GM12878 (cell line): Measurements from ENCODE around the gene SOX2. TPM values are rescaled to one million over a fixed set of nuclear protein-coding genes. Genes with fewer than 3 reads are reported as not detected.

Experiments
- ATAC-seq: fragments of 200-7000 bp; cut with Tn5 transposase; 3 replicates; pipeline ENCODE4 v1.9.1; 2020; ENCODE audit warnings: mild to moderate bottlenecking, moderate library complexity
- BruUV-seq: library from RNA; stranded (reverse); fragments of 400-500 nt; replicated peaks from 2 replicates; lab custom pipeline; 2021; lab: Mats Ljungman, UMichigan
- CTCF ChIA-PET: fragments of 300-600 bp; sonication (Branson Sonifier 250); formaldehyde crosslinking; extraction: SDS; loops from one replicate; lab custom pipeline; 2021; ENCODE audit warnings: inconsistent platforms; lab: Yijun Ruan, JAX
- POLR2A ChIA-PET: fragments of 350-600 bp; formaldehyde crosslinking; extraction: SDS; loops from one replicate; lab custom pipeline; 2021; ENCODE audit warnings: inconsistent platforms; lab: Charles Lee
- RAD21 ChIA-PET: fragments of 300-600 bp; sonication (Branson Sonifier 250); formaldehyde crosslinking; loops from one replicate; lab custom pipeline; 2023; ENCODE audit warnings: antibody characterized with exemption; ENCODE audit not compliant: unreplicated experiment; lab: Charles Lee
- SMC1A ChIA-PET: fragments of 300-600 bp; sonication (Branson Sonifier 250); formaldehyde crosslinking; loops from one replicate; lab custom pipeline; 2023; ENCODE audit not compliant: unreplicated experiment, uncharacterized antibody; lab: Charles Lee
- DNase-seq: peaks from one replicate; pipeline ENCODE4 v3.0.0-alpha.2; 2011; ENCODE audit warnings: low read depth, low spot score
- FAIRE-seq: peaks from 3 replicates; lab custom pipeline; 2011; peaks lifted over from hg19 to GRCh38; lab: Jason Lieb, UNC
- H2AFZ ChIP-seq: 2 replicates; pipeline ENCODE4 v1.6.0; 2011; ENCODE audit warnings: low read depth, low read length, control low read depth; ENCODE audit not compliant: control insufficient read depth
- H3K27ac ChIP-seq: 2 replicates; pipeline ENCODE4 v1.5.1; 2011; ENCODE audit warnings: control low read depth; ENCODE audit not compliant: control insufficient read depth, insufficient read depth
- H3K27me3 ChIP-seq, 2 experiments: replicated peaks in 1 of 2; 2 replicates each; pipeline versions ENCODE4 v1.6.0 to v1.6.1; 2011; ENCODE audit warnings: low read length in 1 of 2; ENCODE audit not compliant: control insufficient read depth in 2 of 2, insufficient read depth in 2 of 2
- H3K36me3 ChIP-seq, 2 experiments: 2 replicates each; pipeline ENCODE4 v1.5.1; 2011; ENCODE audit warnings: low read length in 1 of 2; ENCODE audit not compliant: control insufficient read depth in 2 of 2, insufficient read depth in 2 of 2
- H3K4me1 ChIP-seq: 2 replicates; pipeline ENCODE4 v1.6.1; 2011; ENCODE audit warnings: mild to moderate bottlenecking, low read length, moderate library complexity, mixed read lengths; ENCODE audit not compliant: control insufficient read depth, insufficient read depth
- H3K4me2 ChIP-seq: 2 replicates; pipeline ENCODE4 v1.6.0; 2011; ENCODE audit warnings: control low read depth; ENCODE audit not compliant: control insufficient read depth, insufficient read depth
- H3K4me3 ChIP-seq: fragments of 200-600 bp; sonication (generic); 2 replicates; pipeline ENCODE4 v1.5.1; 2016
- H3K79me2 ChIP-seq: 2 replicates; pipeline ENCODE4 v1.6.0; 2011; ENCODE audit warnings: low read length; ENCODE audit not compliant: control insufficient read depth, insufficient read depth
- H3K9ac ChIP-seq: 2 replicates; pipeline ENCODE4 v1.8.0; 2011; ENCODE audit warnings: low read length, control low read depth, mixed read lengths; ENCODE audit not compliant: control insufficient read depth, insufficient read depth
- H3K9me3 ChIP-seq: replicated peaks from 3 replicates; pipeline ENCODE4 v1.5.1; 2011; ENCODE audit warnings: mild to moderate bottlenecking, low read length; ENCODE audit not compliant: control insufficient read depth, insufficient read depth
- H4K20me1 ChIP-seq: 2 replicates; pipeline ENCODE4 v1.6.0; 2011; ENCODE audit not compliant: control insufficient read depth, insufficient read depth
- BHLHE40 ChIP-seq, 2 experiments: fragments of 450-650 bp in 1 of 2; IDR thresholded peaks; 2 replicates each; pipeline ENCODE4 v1.6.1; 2011 to 2017; ENCODE audit warnings: low read depth in 2 of 2, borderline replicate concordance in 1 of 2, improper control_type of control experiment in 1 of 2, low read length in 1 of 2, mild to moderate bottlenecking in 1 of 2
- CREB1 ChIP-seq: IDR thresholded peaks from 2 replicates; pipeline ENCODE4 v1.6.1; 2012; ENCODE audit warnings: low read depth, mild to moderate bottlenecking, inconsistent platforms
- EED ChIP-seq: sonication (generic); IDR thresholded peaks from 2 replicates; pipeline ENCODE4 v1.6.1; 2016; ENCODE audit warnings: antibody characterized with exemption, low read depth
- MEF2A ChIP-seq: IDR thresholded peaks from 2 replicates; pipeline ENCODE4 v1.6.1; 2011; ENCODE audit warnings: low read depth, mild to moderate bottlenecking, low read length, moderate library complexity; ENCODE audit not compliant: insufficient read depth
- MEF2B ChIP-seq: fragments of 450-650 bp; IDR thresholded peaks from 2 replicates; pipeline ENCODE4 v1.6.1; 2018; ENCODE audit warnings: mild to moderate bottlenecking, moderate library complexity; ENCODE audit not compliant: partially characterized antibody, poor library complexity, severe bottlenecking
- NR2C1 ChIP-seq: fragments of 450-650 bp; IDR thresholded peaks from 2 replicates; pipeline ENCODE4 v1.6.1; 2017; ENCODE audit warnings: antibody characterized with exemption, mild to moderate bottlenecking, moderate library complexity
- NRF1 ChIP-seq: conservative IDR thresholded peaks from 2 replicates; pipeline ENCODE4 v1.6.1; 2011; ENCODE audit warnings: mild to moderate bottlenecking, low read depth, low read length, improper control_type of control experiment
- SMAD1 ChIP-seq: fragments of 450-650 bp; IDR thresholded peaks from 2 replicates; pipeline ENCODE4 v1.6.1; 2018; ENCODE audit warnings: mild to moderate bottlenecking, low read depth; ENCODE audit not compliant: partially characterized antibody
- SP1 ChIP-seq: IDR thresholded peaks from one replicate; pipeline ENCODE4 v1.6.1; 2011; ENCODE audit warnings: low read depth, low read length
- SPI1 ChIP-seq: IDR thresholded peaks from 2 replicates; pipeline ENCODE4 v1.6.1; 2011; ENCODE audit warnings: low read depth, mild to moderate bottlenecking, low read length, moderate library complexity, borderline replicate concordance; ENCODE audit not compliant: insufficient read depth
- SUZ12 ChIP-seq: fragments of 200-600 bp; sonication (generic); IDR thresholded peaks from one replicate; pipeline ENCODE4 v1.6.1; 2018; ENCODE audit warnings: antibody characterized with exemption, mild to moderate bottlenecking; ENCODE audit not compliant: unreplicated experiment
- TBL1XR1 ChIP-seq: IDR thresholded peaks from 2 replicates; pipeline ENCODE4 v1.6.1; 2012; ENCODE audit warnings: low read depth, low read length, improper control_type of control experiment
- TCF7 ChIP-seq: IDR thresholded peaks from 2 replicates; pipeline ENCODE4 v1.6.1; 2014; ENCODE audit warnings: antibody characterized with exemption, borderline replicate concordance
- WGBS: methylation state at CpG from one replicate; pipeline ENCODE4 v1.1.6; 2016; ENCODE audit warnings: low lambda C conversion rate; ENCODE audit not compliant: insufficient replicate concordance, insufficient coverage; ENCODE audit errors: missing lambda C conversion rate; 5-methylcytosine and 5-hydroxymethylcytosine counted together
- in situ Hi-C: fragments of 300-500 bp; cut with MboI; formaldehyde crosslinking; loops from 9 replicates; pipeline ENCODE4 v1.14.3; 2018; ENCODE audit warnings: mixed read lengths
- intact Hi-C: fragments of 100-400 bp; cut with micrococcal nuclease; formaldehyde crosslinking; loops from one replicate; pipeline ENCODE4 v1.14.2; 2022; ENCODE audit not compliant: unreplicated experiment
- polyA plus RNA-seq, 11 experiments: library from polyadenylated mRNA; depleted of rRNA in 4 of 11; unstranded in 6 of 11; stranded (reverse) in 5 of 11; fragments of >200 nt; fragmentation: Nextera tagmentation in 4 of 11; fragmentation: Illumina TruSeq in 1 of 11; extraction: Ambion mirVana in 4 of 11; extraction: Trizol in 1 of 11; gene quantifications; 1 replicate in 1 of 11; 2 replicates in 10 of 11; pipeline versions ENCODE4 v1.2.1 to v1.2.3, GENCODE V29; 2011 to 2016; ENCODE audit warnings: inconsistent platforms in 2 of 11, missing spikeins in 2 of 11, low read depth in 1 of 11
- total RNA-seq, 4 experiments: library from RNA; depleted of rRNA in 3 of 4; stranded (reverse); fragments of >200 nt in 3 of 4; fragmentation: Illumina TruSeq in 1 of 4; extraction: Trizol in 1 of 4; gene quantifications; 2 replicates each; pipeline versions ENCODE4 v1.2.1 to v1.2.3, GENCODE V29; 2013 to 2021
- TF ChIP-seq, protein P1 (sequence below): fragments of 450-650 bp; IDR thresholded peaks from 2 replicates; pipeline ENCODE4 v1.6.1; 2014; ENCODE audit warnings: mild to moderate bottlenecking
- TF ChIP-seq, protein P2 (sequence below): IDR thresholded peaks from 2 replicates; pipeline ENCODE4 v1.6.1; 2012; ENCODE audit warnings: low read length, inconsistent platforms

The SOX2 gene
- total and polyA plus RNA-seq, 10 of the 15 experiments (the other 5 are each of a cell fraction or from before 2014, with no cell fraction given), result 0.06 to 0.10 (median 0.07) TPM; not detected in 6

DNA sequence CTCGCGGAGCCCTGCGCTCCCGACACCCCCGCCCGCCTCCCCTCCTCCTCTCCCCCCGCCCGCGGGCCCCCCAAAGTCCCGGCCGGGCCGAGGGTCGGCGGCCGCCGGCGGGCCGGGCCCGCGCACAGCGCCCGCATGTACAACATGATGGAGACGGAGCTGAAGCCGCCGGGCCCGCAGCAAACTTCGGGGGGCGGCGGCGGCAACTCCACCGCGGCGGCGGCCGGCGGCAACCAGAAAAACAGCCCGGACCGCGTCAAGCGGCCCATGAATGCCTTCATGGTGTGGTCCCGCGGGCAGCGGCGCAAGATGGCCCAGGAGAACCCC lies 464 bp downstream of the SOX2 start:
- Histone ChIP-seq H3K36me3 (no peaks in the 10 kb centered on the region), H4K20me1 (no peaks in the 10 kb centered on the region), H3K79me2 (no peaks in the 10 kb centered on the region), H3K9ac (no peak overlapping the region), H3K4me1 (no peaks in the 10 kb centered on the region), H3K27me3 (peaks cover 5 to 28% of the 10 kb centered on the region in 2 experiments), H3K27ac (no peak overlapping the region), H3K4me2 (no peak overlapping the region), H3K4me3 (no peak overlapping the region; the same call in 1 of the 2 replicates), H3K9me3 (no peaks in the 10 kb centered on the region; the same call in 2 of the 3 replicates), H2AFZ (no peak overlapping the region)
- DNase-seq (no peak), ATAC-seq (no peak), FAIRE-seq (no peak)
- WGBS, result 58% methylated on average over 10 of the region's 44 CpGs
- POLR2A ChIA-PET, result no interaction called here
- in situ Hi-C loops, result no loop called here
- RAD21 ChIA-PET, result no interaction called here
- intact Hi-C loops, result no loop called here
- no TSS peak for BruUV-seq
- SMC1A ChIA-PET, result no interaction called here
- CTCF ChIA-PET, result interaction anchor here (2.1 kb wide), 1 partner anchor 10 kb away, joined by 12 read pairs; no protein-coding TSS in a partner anchor
- TF ChIP-seq, protein P1, sequence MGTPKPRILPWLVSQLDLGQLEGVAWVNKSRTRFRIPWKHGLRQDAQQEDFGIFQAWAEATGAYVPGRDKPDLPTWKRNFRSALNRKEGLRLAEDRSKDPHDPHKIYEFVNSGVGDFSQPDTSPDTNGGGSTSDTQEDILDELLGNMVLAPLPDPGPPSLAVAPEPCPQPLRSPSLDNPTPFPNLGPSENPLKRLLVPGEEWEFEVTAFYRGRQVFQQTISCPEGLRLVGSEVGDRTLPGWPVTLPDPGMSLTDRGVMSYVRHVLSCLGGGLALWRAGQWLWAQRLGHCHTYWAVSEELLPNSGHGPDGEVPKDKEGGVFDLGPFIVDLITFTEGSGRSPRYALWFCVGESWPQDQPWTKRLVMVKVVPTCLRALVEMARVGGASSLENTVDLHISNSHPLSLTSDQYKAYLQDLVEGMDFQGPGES, result no peak
- TF ChIP-seq SUZ12 (peak; percentile 96), MEF2B (no peak), CREB1 (no peak), EED (no peak)

DNA sequence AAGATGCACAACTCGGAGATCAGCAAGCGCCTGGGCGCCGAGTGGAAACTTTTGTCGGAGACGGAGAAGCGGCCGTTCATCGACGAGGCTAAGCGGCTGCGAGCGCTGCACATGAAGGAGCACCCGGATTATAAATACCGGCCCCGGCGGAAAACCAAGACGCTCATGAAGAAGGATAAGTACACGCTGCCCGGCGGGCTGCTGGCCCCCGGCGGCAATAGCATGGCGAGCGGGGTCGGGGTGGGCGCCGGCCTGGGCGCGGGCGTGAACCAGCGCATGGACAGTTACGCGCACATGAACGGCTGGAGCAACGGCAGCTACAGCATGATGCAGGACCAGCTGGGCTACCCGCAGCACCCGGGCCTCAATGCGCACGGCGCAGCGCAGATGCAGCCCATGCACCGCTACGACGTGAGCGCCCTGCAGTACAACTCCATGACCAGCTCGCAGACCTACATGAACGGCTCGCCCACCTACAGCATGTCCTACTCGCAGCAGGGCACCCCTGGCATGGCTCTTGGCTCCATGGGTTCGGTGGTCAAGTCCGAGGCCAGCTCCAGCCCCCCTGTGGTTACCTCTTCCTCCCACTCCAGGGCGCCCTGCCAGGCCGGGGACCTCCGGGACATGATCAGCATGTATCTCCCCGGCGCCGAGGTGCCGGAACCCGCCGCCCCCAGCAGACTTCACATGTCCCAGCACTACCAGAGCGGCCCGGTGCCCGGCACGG lies 991 bp downstream of the SOX2 start:
- Histone ChIP-seq H4K20me1 (no peaks in the 10 kb centered on the region), H3K36me3 (no peaks in the 10 kb centered on the region), H3K79me2 (no peaks in the 10 kb centered on the region), H3K4me3 (no peak overlapping the region; the same call in 1 of the 2 replicates), H3K27me3 (peaks cover 7 to 32% of the 10 kb centered on the region in 2 experiments), H3K9ac (no peak overlapping the region), H3K4me1 (no peaks in the 10 kb centered on the region), H3K27ac (no peak overlapping the region), H3K9me3 (no peaks in the 10 kb centered on the region; the same call in 2 of the 3 replicates), H3K4me2 (no peak overlapping the region), H2AFZ (no peak overlapping the region)
- FAIRE-seq (no peak), ATAC-seq (peak; percentile 28; the same call in 2 of the 3 replicates), DNase-seq (no peak)
- WGBS, result 53% methylated on average over 65 of the region's 65 CpGs
- TF ChIP-seq BHLHE40 (IDR thresholded peaks at IDR 0.05; ENCODE audit: borderline replicate concordance in 1 of 2, low read depth in 2 of 2, low read length in 1 of 2), result no peak
- TF ChIP-seq TCF7, result no peak
- no peak for TF ChIP-seq TBL1XR1
- TF ChIP-seq MEF2B, result no peak
- no peak for TF ChIP-seq MEF2A
- no peak for TF ChIP-seq SUZ12
- no peak for TF ChIP-seq SPI1
- no peak for TF ChIP-seq SP1
- TF ChIP-seq NRF1, result no peak
- TF ChIP-seq NR2C1, result no peak
- no peak for TF ChIP-seq SMAD1
- TF ChIP-seq, protein P2, sequence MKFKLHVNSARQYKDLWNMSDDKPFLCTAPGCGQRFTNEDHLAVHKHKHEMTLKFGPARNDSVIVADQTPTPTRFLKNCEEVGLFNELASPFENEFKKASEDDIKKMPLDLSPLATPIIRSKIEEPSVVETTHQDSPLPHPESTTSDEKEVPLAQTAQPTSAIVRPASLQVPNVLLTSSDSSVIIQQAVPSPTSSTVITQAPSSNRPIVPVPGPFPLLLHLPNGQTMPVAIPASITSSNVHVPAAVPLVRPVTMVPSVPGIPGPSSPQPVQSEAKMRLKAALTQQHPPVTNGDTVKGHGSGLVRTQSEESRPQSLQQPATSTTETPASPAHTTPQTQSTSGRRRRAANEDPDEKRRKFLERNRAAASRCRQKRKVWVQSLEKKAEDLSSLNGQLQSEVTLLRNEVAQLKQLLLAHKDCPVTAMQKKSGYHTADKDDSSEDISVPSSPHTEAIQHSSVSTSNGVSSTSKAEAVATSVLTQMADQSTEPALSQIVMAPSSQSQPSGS, result no peak
- ChIA-PET RAD21 (no interaction called here), POLR2A (no interaction called here), CTCF (interaction anchor here (2.1 kb wide), 1 partner anchor 11 kb away, joined by 12 read pairs; no protein-coding TSS in a partner anchor), SMC1A (no interaction called here)
- no TSS peak for BruUV-seq
- in situ Hi-C loops, result no loop called here
- intact Hi-C loops, result no loop called here
